Measurements from ENCODE around the gene CLCA2.

- no peak for TF ChIP-seq POLR2AphosphoS5 (IDR thresholded peaks at IDR 0.05; ENCODE audit: low read depth, low read length)
- TF ChIP-seq, protein P1, sequence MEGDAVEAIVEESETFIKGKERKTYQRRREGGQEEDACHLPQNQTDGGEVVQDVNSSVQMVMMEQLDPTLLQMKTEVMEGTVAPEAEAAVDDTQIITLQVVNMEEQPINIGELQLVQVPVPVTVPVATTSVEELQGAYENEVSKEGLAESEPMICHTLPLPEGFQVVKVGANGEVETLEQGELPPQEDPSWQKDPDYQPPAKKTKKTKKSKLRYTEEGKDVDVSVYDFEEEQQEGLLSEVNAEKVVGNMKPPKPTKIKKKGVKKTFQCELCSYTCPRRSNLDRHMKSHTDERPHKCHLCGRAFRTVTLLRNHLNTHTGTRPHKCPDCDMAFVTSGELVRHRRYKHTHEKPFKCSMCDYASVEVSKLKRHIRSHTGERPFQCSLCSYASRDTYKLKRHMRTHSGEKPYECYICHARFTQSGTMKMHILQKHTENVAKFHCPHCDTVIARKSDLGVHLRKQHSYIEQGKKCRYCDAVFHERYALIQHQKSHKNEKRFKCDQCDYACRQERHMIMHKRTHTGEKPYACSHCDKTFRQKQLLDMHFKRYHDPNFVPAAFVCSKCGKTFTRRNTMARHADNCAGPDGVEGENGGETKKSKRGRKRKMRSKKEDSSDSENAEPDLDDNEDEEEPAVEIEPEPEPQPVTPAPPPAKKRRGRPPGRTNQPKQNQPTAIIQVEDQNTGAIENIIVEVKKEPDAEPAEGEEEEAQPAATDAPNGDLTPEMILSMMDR (IDR thresholded peaks at IDR 0.05) = no peak
- TF ChIP-seq, protein P2, sequence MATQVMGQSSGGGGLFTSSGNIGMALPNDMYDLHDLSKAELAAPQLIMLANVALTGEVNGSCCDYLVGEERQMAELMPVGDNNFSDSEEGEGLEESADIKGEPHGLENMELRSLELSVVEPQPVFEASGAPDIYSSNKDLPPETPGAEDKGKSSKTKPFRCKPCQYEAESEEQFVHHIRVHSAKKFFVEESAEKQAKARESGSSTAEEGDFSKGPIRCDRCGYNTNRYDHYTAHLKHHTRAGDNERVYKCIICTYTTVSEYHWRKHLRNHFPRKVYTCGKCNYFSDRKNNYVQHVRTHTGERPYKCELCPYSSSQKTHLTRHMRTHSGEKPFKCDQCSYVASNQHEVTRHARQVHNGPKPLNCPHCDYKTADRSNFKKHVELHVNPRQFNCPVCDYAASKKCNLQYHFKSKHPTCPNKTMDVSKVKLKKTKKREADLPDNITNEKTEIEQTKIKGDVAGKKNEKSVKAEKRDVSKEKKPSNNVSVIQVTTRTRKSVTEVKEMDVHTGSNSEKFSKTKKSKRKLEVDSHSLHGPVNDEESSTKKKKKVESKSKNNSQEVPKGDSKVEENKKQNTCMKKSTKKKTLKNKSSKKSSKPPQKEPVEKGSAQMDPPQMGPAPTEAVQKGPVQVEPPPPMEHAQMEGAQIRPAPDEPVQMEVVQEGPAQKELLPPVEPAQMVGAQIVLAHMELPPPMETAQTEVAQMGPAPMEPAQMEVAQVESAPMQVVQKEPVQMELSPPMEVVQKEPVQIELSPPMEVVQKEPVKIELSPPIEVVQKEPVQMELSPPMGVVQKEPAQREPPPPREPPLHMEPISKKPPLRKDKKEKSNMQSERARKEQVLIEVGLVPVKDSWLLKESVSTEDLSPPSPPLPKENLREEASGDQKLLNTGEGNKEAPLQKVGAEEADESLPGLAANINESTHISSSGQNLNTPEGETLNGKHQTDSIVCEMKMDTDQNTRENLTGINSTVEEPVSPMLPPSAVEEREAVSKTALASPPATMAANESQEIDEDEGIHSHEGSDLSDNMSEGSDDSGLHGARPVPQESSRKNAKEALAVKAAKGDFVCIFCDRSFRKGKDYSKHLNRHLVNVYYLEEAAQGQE (IDR thresholded peaks at IDR 0.05; ENCODE audit: insufficient read depth in 1 of 2, low read depth in 2 of 2, low read length in 1 of 2) = no peak
Observed at GRCh38 chr1:86377341-86377740, 46.6 kb upstream of the CLCA2 start.

Data from Panc1 (cell line).